HepG2 (cell line): ENCODE data around the gene OAS3. TPM values are rescaled to one million over a fixed set of nuclear protein-coding genes. Genes with fewer than 3 reads are reported as not detected.
A peak's percentile ranks its signal among the peaks of the same experiment; 100 is the strongest.

ENCODE experiments used
- BATF2 ChIP-seq: sonication (generic); formaldehyde crosslinking; IDR thresholded peaks from 2 replicates; pipeline ENCODE4 v1.8.0; 2022; ENCODE audit warnings: mild to moderate bottlenecking, missing genetic modification reagents, moderate library complexity
- CENPBD1 ChIP-seq: sonication (generic); formaldehyde crosslinking; IDR thresholded peaks from 2 replicates; pipeline ENCODE4 v1.8.0; 2022; ENCODE audit warnings: missing genetic modification reagents, low read depth, mild to moderate bottlenecking, borderline replicate concordance
- GATAD2A ChIP-seq: IDR thresholded peaks from 2 replicates; pipeline ENCODE4 v1.6.1; 2016
- GLI4 ChIP-seq: sonication (generic); formaldehyde crosslinking; IDR thresholded peaks from 2 replicates; pipeline ENCODE4 v1.5.1; 2020; ENCODE audit warnings: missing genetic modification reagents, mild to moderate bottlenecking, moderate library complexity, borderline replicate concordance
- HOXA9 ChIP-seq: sonication (generic); formaldehyde crosslinking; IDR thresholded peaks from 2 replicates; pipeline ENCODE4 v1.8.1; 2022; ENCODE audit warnings: missing genetic modification reagents, mild to moderate bottlenecking, moderate library complexity, borderline replicate concordance
- KDM4B ChIP-seq: sonication (generic); formaldehyde crosslinking; IDR thresholded peaks from 2 replicates; pipeline ENCODE4 v1.4.0; 2020; ENCODE audit warnings: missing genetic modification reagents
- SAFB2 ChIP-seq: sonication (generic); formaldehyde crosslinking; IDR thresholded peaks from 2 replicates; pipeline ENCODE4 v1.5.1; 2020; ENCODE audit warnings: missing genetic modification reagents, low read depth, mild to moderate bottlenecking, borderline replicate concordance
- STAT5B ChIP-seq: sonication (generic); formaldehyde crosslinking; IDR thresholded peaks from 2 replicates; pipeline ENCODE4 v1.4.0; 2020; ENCODE audit warnings: missing genetic modification reagents
- TRIM22 ChIP-seq: fragments of 450-650 bp; IDR thresholded peaks from 2 replicates; pipeline ENCODE4 v1.6.1; 2017
- ZHX2 ChIP-seq, 2 experiments: sonication (generic) in 1 of 2; formaldehyde crosslinking in 1 of 2; IDR thresholded peaks; 2 replicates each; pipeline versions ENCODE4 v1.6.1 to v1.9.0; 2014 to 2022; ENCODE audit warnings: antibody characterized with exemption in 1 of 2, borderline replicate concordance in 1 of 2, inconsistent platforms in 1 of 2, low read depth in 1 of 2, missing genetic modification reagents in 1 of 2
- ZNF281 ChIP-seq: sonication (generic); formaldehyde crosslinking; IDR thresholded peaks from 2 replicates; pipeline ENCODE4 v1.4.0; 2020; ENCODE audit warnings: missing genetic modification reagents, borderline replicate concordance
- ZNF451 ChIP-seq: sonication (generic); formaldehyde crosslinking; IDR thresholded peaks from 2 replicates; pipeline ENCODE4 v1.5.0; 2020; ENCODE audit warnings: mild to moderate bottlenecking, missing genetic modification reagents
- ZNF513 ChIP-seq: sonication (generic); formaldehyde crosslinking; conservative IDR thresholded peaks from 2 replicates; pipeline ENCODE4 v1.5.0; 2020; ENCODE audit warnings: missing genetic modification reagents
- ZNF629 ChIP-seq: sonication (generic); formaldehyde crosslinking; conservative IDR thresholded peaks from 2 replicates; pipeline ENCODE4 v1.5.0; 2020; ENCODE audit warnings: missing genetic modification reagents
- ZNF792 ChIP-seq: IDR thresholded peaks from 2 replicates; pipeline ENCODE4 v1.6.1; 2016
- ZNF839 ChIP-seq: sonication (generic); formaldehyde crosslinking; IDR thresholded peaks from 2 replicates; pipeline ENCODE4 v1.4.0; 2020; ENCODE audit warnings: missing genetic modification reagents, mild to moderate bottlenecking, borderline replicate concordance
- ZSCAN29 ChIP-seq: sonication (generic); formaldehyde crosslinking; conservative IDR thresholded peaks from 2 replicates; pipeline ENCODE4 v1.4.0; 2020; ENCODE audit warnings: mild to moderate bottlenecking, missing genetic modification reagents
- polyA plus RNA-seq, 8 experiments: library from polyadenylated mRNA; depleted of rRNA in 3 of 8; stranded (reverse) in 7 of 8; unstranded in 1 of 8; fragments of >200 nt; fragmentation: Illumina TruSeq in 4 of 8; extraction: Trizol in 4 of 8; gene quantifications; 2 replicates each; pipeline versions ENCODE4 v1.2.1 to v1.2.3, GENCODE V29; 2011 to 2016; ENCODE audit warnings: low read depth in 4 of 8, missing spikeins in 1 of 8, mixed read lengths in 1 of 8; ENCODE audit not compliant: insufficient read depth in 1 of 8
- total RNA-seq, 5 experiments: library from RNA; depleted of rRNA; stranded (reverse); fragments of >200 nt; fragmentation: Illumina TruSeq; extraction: Trizol; gene quantifications; 2 replicates each; pipeline ENCODE4 v1.2.3, GENCODE V29; 2016; ENCODE audit warnings: low read depth in 1 of 5

OAS3 gene
- total and polyA plus RNA-seq, 2 of the 13 experiments (the other 11 are each of a cell fraction or from before 2014, with no cell fraction given), result 4.8 to 10.5 TPM

GRCh38 chr12:112924986-112925385, 13.3 kb upstream of the OAS3 start (continued):
- TF ChIP-seq TRIM22, result no peak
- TF ChIP-seq ZNF451, result no peak
- TF ChIP-seq CENPBD1 (CRISPR knock-in tag), result no peak
- TF ChIP-seq ZNF792 (CRISPR knock-in tag), result no peak
- TF ChIP-seq ZHX2 (IDR thresholded peaks at IDR 0.05; ENCODE audit: low read depth), result no peak
- no peak for TF ChIP-seq ZHX2 (CRISPR knock-in tag; IDR thresholded peaks at IDR 0.05; ENCODE audit: borderline replicate concordance)
- TF ChIP-seq ZNF629 (CRISPR knock-in tag), result no peak
- no peak for TF ChIP-seq GLI4
- TF ChIP-seq KDM4B (CRISPR knock-in tag), result no peak
- TF ChIP-seq ZNF839 (CRISPR knock-in tag), result no peak
- TF ChIP-seq GATAD2A (CRISPR knock-in tag), result 0 out of 2 replicates have a peak, but pooled peaks have one; percentile 21
- no peak for TF ChIP-seq STAT5B (CRISPR knock-in tag)
- TF ChIP-seq ZSCAN29 (CRISPR knock-in tag), result no peak
- no peak for TF ChIP-seq ZNF513 (CRISPR knock-in tag)
- TF ChIP-seq SAFB2 (CRISPR knock-in tag), result no peak
- TF ChIP-seq BATF2 (CRISPR knock-in tag), result no peak
- peak; percentile 25; the same call in 1 of the 2 replicates for TF ChIP-seq ZNF281
- TF ChIP-seq HOXA9 (CRISPR knock-in tag), result no peak
